ENCODE results near the gene UBL7.
A peak's percentile ranks its signal among the peaks of the same experiment; 100 is the strongest.

Gene UBL7

GRCh38 chr15:74425630-74426029 is 35.3 kb downstream of the UBL7 start:
- H3K27me3 Mint-ChIP-seq: no peaks in the 10 kb centered on the region
- H3K4me1 Mint-ChIP-seq (ENCODE audit: low read depth): peaks cover 97% of the 10 kb centered on the region
- H3K27ac Mint-ChIP-seq: peak overlapping the region; percentile 93
- H3K4me3 Mint-ChIP-seq: peak overlapping the region; percentile 53
- H3K9me3 Mint-ChIP-seq: no peaks in the 10 kb centered on the region
- H3K36me3 Mint-ChIP-seq (ENCODE audit: low read depth): peaks cover 85% of the 10 kb centered on the region

GRCh38 chr15:74424901-74425528 is 35.9 kb downstream of the UBL7 start:
- Mint-ChIP-seq H3K4me1 (ENCODE audit: low read depth) (peaks cover 97% of the 10 kb centered on the region), H3K27me3 (no peaks in the 10 kb centered on the region), H3K4me3 (no peak overlapping the region), H3K36me3 (ENCODE audit: low read depth) (peaks cover 85% of the 10 kb centered on the region), H3K27ac (peak overlapping the region; percentile 43), H3K9me3 (no peaks in the 10 kb centered on the region)

GRCh38 chr15:74423431-74424257 is 37.3 kb downstream of the UBL7 start:
- H3K4me3 Mint-ChIP-seq: peak overlapping the region; percentile 25
- H3K27ac Mint-ChIP-seq: peak overlapping the region; percentile 43
- H3K27me3 Mint-ChIP-seq: no peaks in the 10 kb centered on the region
- H3K9me3 Mint-ChIP-seq: no peaks in the 10 kb centered on the region
- H3K4me1 Mint-ChIP-seq (ENCODE audit: low read depth): peaks cover 94% of the 10 kb centered on the region
- H3K36me3 Mint-ChIP-seq (ENCODE audit: low read depth): peaks cover 80% of the 10 kb centered on the region

- Mint-ChIP-seq H3K27me3 (no peaks in the 10 kb centered on the region), H3K9me3 (no peaks in the 10 kb centered on the region), H3K4me1 (ENCODE audit: low read depth) (peaks cover 94% of the 10 kb centered on the region), H3K36me3 (ENCODE audit: low read depth) (peaks cover 80% of the 10 kb centered on the region), H3K4me3 (peak overlapping the region; percentile 39), H3K27ac (peak overlapping the region; percentile 43)
Measured at GRCh38 chr15:74422652-74423430, 38.1 kb downstream of the UBL7 start.

- Mint-ChIP-seq H3K27me3 (no peaks in the 10 kb centered on the region), H3K9me3 (no peaks in the 10 kb centered on the region)
Measured at GRCh38 chr15:74422265-74422651, 38.7 kb downstream of the UBL7 start.

GRCh38 chr15:74421302-74422245 is 39.4 kb downstream of the UBL7 start:
- Mint-ChIP-seq H3K36me3 (ENCODE audit: low read depth) (peaks cover 80% of the 10 kb centered on the region), H3K27me3 (no peaks in the 10 kb centered on the region), H3K27ac (peak overlapping the region; percentile 63), H3K9me3 (no peaks in the 10 kb centered on the region), H3K4me1 (ENCODE audit: low read depth) (peaks cover 85% of the 10 kb centered on the region), H3K4me3 (peak overlapping the region; percentile 41)

More at GRCh38 chr15:74422265-74422651, 38.7 kb downstream of the UBL7 start:
- Mint-ChIP-seq H3K4me1 (ENCODE audit: low read depth) (peaks cover 89% of the 10 kb centered on the region), H3K27ac (no peak overlapping the region), H3K36me3 (ENCODE audit: low read depth) (peaks cover 80% of the 10 kb centered on the region), H3K4me3 (no peak overlapping the region)

GRCh38 chr15:74420193-74420905 is 40.6 kb downstream of the UBL7 start:
- Mint-ChIP-seq H3K4me1 (ENCODE audit: low read depth) (peaks cover 81% of the 10 kb centered on the region), H3K27me3 (no peaks in the 10 kb centered on the region), H3K36me3 (ENCODE audit: low read depth) (peaks cover 81% of the 10 kb centered on the region), H3K27ac (peak overlapping the region; percentile 79), H3K9me3 (no peaks in the 10 kb centered on the region), H3K4me3 (peak overlapping the region; percentile 38)

GRCh38 chr15:74419432-74419831 is 41.5 kb downstream of the UBL7 start:
- H3K9me3 Mint-ChIP-seq: no peaks in the 10 kb centered on the region
- no peaks in the 10 kb centered on the region for H3K27me3 Mint-ChIP-seq
- no peak overlapping the region for H3K4me3 Mint-ChIP-seq
- peaks cover 75% of the 10 kb centered on the region for H3K4me1 Mint-ChIP-seq (ENCODE audit: low read depth)
- peaks cover 81% of the 10 kb centered on the region for H3K36me3 Mint-ChIP-seq (ENCODE audit: low read depth)
- H3K27ac Mint-ChIP-seq: peak overlapping the region; percentile 79

- Mint-ChIP-seq H3K27ac (peak overlapping the region; percentile 70), H3K9me3 (no peaks in the 10 kb centered on the region), H3K36me3 (ENCODE audit: low read depth) (peaks cover 82% of the 10 kb centered on the region), H3K4me3 (no peak overlapping the region), H3K4me1 (ENCODE audit: low read depth) (peaks cover 74% of the 10 kb centered on the region), H3K27me3 (no peaks in the 10 kb centered on the region)
Measured at GRCh38 chr15:74418575-74419338, 42.2 kb downstream of the UBL7 start.

- peaks cover 69% of the 10 kb centered on the region for H3K4me1 Mint-ChIP-seq (ENCODE audit: low read depth)
- H3K4me3 Mint-ChIP-seq: no peak overlapping the region
- H3K27ac Mint-ChIP-seq: peak overlapping the region; percentile 68
- H3K36me3 Mint-ChIP-seq (ENCODE audit: low read depth): peaks cover 81% of the 10 kb centered on the region
- no peaks in the 10 kb centered on the region for H3K9me3 Mint-ChIP-seq
- H3K27me3 Mint-ChIP-seq: no peaks in the 10 kb centered on the region
Measured at GRCh38 chr15:74417670-74418069, 43.3 kb downstream of the UBL7 start.

GRCh38 chr15:74417225-74417624 is 43.7 kb downstream of the UBL7 start:
- H3K4me1 Mint-ChIP-seq (ENCODE audit: low read depth): peaks cover 65% of the 10 kb centered on the region
- H3K9me3 Mint-ChIP-seq: no peaks in the 10 kb centered on the region
- H3K36me3 Mint-ChIP-seq (ENCODE audit: low read depth): peaks cover 84% of the 10 kb centered on the region
- H3K27me3 Mint-ChIP-seq: no peaks in the 10 kb centered on the region
- H3K4me3 Mint-ChIP-seq: no peak overlapping the region
- H3K27ac Mint-ChIP-seq: peak overlapping the region; percentile 68

- no peaks in the 10 kb centered on the region for H3K9me3 Mint-ChIP-seq
- H3K4me1 Mint-ChIP-seq (ENCODE audit: low read depth): peaks cover 64% of the 10 kb centered on the region
- peak overlapping the region; percentile 17 for H3K4me3 Mint-ChIP-seq
- peak overlapping the region; percentile 85 for H3K27ac Mint-ChIP-seq
- H3K36me3 Mint-ChIP-seq (ENCODE audit: low read depth): peaks cover 85% of the 10 kb centered on the region
- H3K27me3 Mint-ChIP-seq: no peaks in the 10 kb centered on the region
Measured at GRCh38 chr15:74415966-74416916, 44.7 kb downstream of the UBL7 start.

All from stimulated activated naive CD8-positive, alpha-beta T cell treated with anti-CD3 and anti-CD28 coated beads, Interleukin-15, Interleukin-2, amounts not matched to agents 100 ng/mL and 50 ng/mL, for 24 hours (primary cell).